Measurements from ENCODE around the gene B3GLCT. TPM values are rescaled to one million over a fixed set of nuclear protein-coding genes. Genes with fewer than 3 reads are reported as not detected.

B3GLCT gene
- total and polyA plus RNA-seq, 10 of the 15 experiments (the other 5 are each of a cell fraction or from before 2014, with no cell fraction given), result 0.07 to 0.89 (median 0.25) TPM

DNA sequence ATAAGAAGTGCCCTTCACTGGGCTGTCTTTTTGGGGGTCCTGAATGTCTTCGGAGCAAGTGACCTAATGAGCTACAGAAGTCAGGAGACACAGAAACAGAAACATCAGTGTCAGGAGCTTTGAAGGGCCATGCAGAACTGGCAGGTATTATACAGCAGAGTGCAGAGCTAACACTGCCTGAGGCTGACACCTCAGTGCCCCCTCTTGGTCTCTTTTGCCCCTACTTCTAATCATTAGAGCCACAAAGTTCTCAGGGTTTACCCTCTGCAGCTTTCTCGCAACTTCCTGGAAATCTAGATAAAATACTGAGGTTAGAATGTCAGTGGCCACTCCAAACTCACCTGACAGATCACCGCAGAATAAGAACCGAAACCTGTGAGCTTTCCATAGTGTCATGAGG, 172.7 kb downstream of the B3GLCT start:
- TF ChIP-seq ZNF274 (IDR thresholded peaks at IDR 0.05; ENCODE audit: insufficient read depth, insufficient read length) (no peak), RBBP5 (conservative IDR thresholded peaks at IDR 0.05) (no peak)
- H3K79me2 ChIP-seq (ENCODE audit: control insufficient read depth, insufficient read depth, low read length), result no peaks in the 10 kb centered on the region
- no TSS peak for BruUV-seq (replicated peaks)
- H3K4me3 ChIP-seq, result no peak overlapping the region
- no peak for FAIRE-seq
- H3K9me3 ChIP-seq (replicated peaks; ENCODE audit: control insufficient read depth, insufficient read depth, low read length), result no peaks in the 10 kb centered on the region
- intact Hi-C loops (cut with micrococcal nuclease; ENCODE audit: unreplicated experiment) (no loop called here), in situ Hi-C loops (cut with MboI) (no loop called here)
- ChIA-PET POLR2A (no interaction called here), SMC1A (ENCODE audit: uncharacterized antibody, unreplicated experiment) (interaction anchor here (0.5 kb wide), 1 partner anchor 171 kb away, joined by 3 read pairs; no protein-coding TSS in a partner anchor), RAD21 (ENCODE audit: unreplicated experiment) (no interaction called here), CTCF (no interaction called here)
- H3K36me3 ChIP-seq (ENCODE audit: control insufficient read depth in 2 of 2, insufficient read depth in 2 of 2, low read length in 1 of 2), result no peaks in the 10 kb centered on the region
- no peaks in the 10 kb centered on the region for H4K20me1 ChIP-seq (ENCODE audit: control insufficient read depth, insufficient read depth)
- DNase-seq (ENCODE audit: low read depth, low spot score), result no peak
- no peak for ATAC-seq
- H3K9ac ChIP-seq (ENCODE audit: control insufficient read depth, insufficient read depth, low read length), result no peak overlapping the region
- H3K27ac ChIP-seq (ENCODE audit: control insufficient read depth, insufficient read depth), result no peak overlapping the region
- no peak overlapping the region for H2AFZ ChIP-seq (ENCODE audit: control insufficient read depth, low read depth, low read length)
- H3K4me1 ChIP-seq (ENCODE audit: control insufficient read depth, insufficient read depth, low read length), result no peaks in the 10 kb centered on the region
- H3K27me3 ChIP-seq (replicated peaks in 1 of 2; ENCODE audit: control insufficient read depth in 2 of 2, insufficient read depth in 2 of 2, low read length in 1 of 2), result no peaks in the 10 kb centered on the region
- WGBS (ENCODE audit: insufficient coverage, insufficient replicate concordance, low lambda C conversion rate, missing lambda C conversion rate), result 38% methylated on average over 4 of the region's 4 CpGs
- H3K4me2 ChIP-seq (ENCODE audit: control insufficient read depth, insufficient read depth), result no peak overlapping the region

- CTCF ChIA-PET, result no interaction called here
- FAIRE-seq (no peak), DNase-seq (ENCODE audit: low read depth, low spot score) (no peak), ATAC-seq (no peak)
- no peaks in the 10 kb centered on the region for H3K79me2 ChIP-seq (ENCODE audit: control insufficient read depth, insufficient read depth, low read length)
- H3K4me3 ChIP-seq, result no peak overlapping the region
- no peaks in the 10 kb centered on the region for H3K36me3 ChIP-seq (ENCODE audit: control insufficient read depth in 2 of 2, insufficient read depth in 2 of 2, low read length in 1 of 2)
- no peak overlapping the region for H2AFZ ChIP-seq (ENCODE audit: control insufficient read depth, low read depth, low read length)
- H4K20me1 ChIP-seq (ENCODE audit: control insufficient read depth, insufficient read depth), result no peaks in the 10 kb centered on the region
- H3K27me3 ChIP-seq (replicated peaks in 1 of 2; ENCODE audit: control insufficient read depth in 2 of 2, insufficient read depth in 2 of 2, low read length in 1 of 2), result no peaks in the 10 kb centered on the region
- SMC1A ChIA-PET (ENCODE audit: uncharacterized antibody, unreplicated experiment), result no interaction called here
- no peak overlapping the region for H3K9ac ChIP-seq (ENCODE audit: control insufficient read depth, insufficient read depth, low read length)
- no TSS peak for BruUV-seq (replicated peaks)
- no peak overlapping the region for H3K27ac ChIP-seq (ENCODE audit: control insufficient read depth, insufficient read depth)
- in situ Hi-C loops (cut with MboI), result no loop called here
- H3K4me1 ChIP-seq (ENCODE audit: control insufficient read depth, insufficient read depth, low read length), result no peaks in the 10 kb centered on the region
- 7% methylated on average over 3 of the region's 3 CpGs for WGBS (ENCODE audit: insufficient coverage, insufficient replicate concordance, low lambda C conversion rate, missing lambda C conversion rate)
- TF ChIP-seq TARDBP (IDR thresholded peaks at IDR 0.05; ENCODE audit: borderline replicate concordance) (no peak), TCF3 (IDR thresholded peaks at IDR 0.05; ENCODE audit: borderline replicate concordance, insufficient read depth, low read depth, low read length) (no peak), SKIL (IDR thresholded peaks at IDR 0.05; ENCODE audit: low read depth, poor library complexity, severe bottlenecking) (no peak), ZNF622 (IDR thresholded peaks at IDR 0.05) (no peak), ZNF384 (IDR thresholded peaks at IDR 0.05; ENCODE audit: borderline replicate concordance, low read depth, low read length) (no peak), MTA2 (IDR thresholded peaks at IDR 0.05; ENCODE audit: low read depth) (no peak)
- H3K4me2 ChIP-seq (ENCODE audit: control insufficient read depth, insufficient read depth), result no peak overlapping the region
- POLR2A ChIA-PET, result no interaction called here
- RAD21 ChIA-PET (ENCODE audit: unreplicated experiment), result no interaction called here
- H3K9me3 ChIP-seq (replicated peaks; ENCODE audit: control insufficient read depth, insufficient read depth, low read length), result no peaks in the 10 kb centered on the region
- intact Hi-C loops (cut with micrococcal nuclease; ENCODE audit: unreplicated experiment), result no loop called here
These were observed 174.9 kb downstream of the B3GLCT start for GRCh38 chr13:31374682-31375081.
